Suppressor macrophage treated with lipopolysaccharide for 1 hour (primary cell): ENCODE data around the gene MAPT.
"Not testable (repeated sequence)": the region's sequence is repeated elsewhere in the genome, so short reads cannot be mapped to it uniquely, and the experiment has no call there.

Source experiments
- DNase-seq, 3 donors: peaks; one replicate each; pipeline ENCODE4 v3.0.0-alpha.2; 2020 to 2022

Gene MAPT

DNA sequence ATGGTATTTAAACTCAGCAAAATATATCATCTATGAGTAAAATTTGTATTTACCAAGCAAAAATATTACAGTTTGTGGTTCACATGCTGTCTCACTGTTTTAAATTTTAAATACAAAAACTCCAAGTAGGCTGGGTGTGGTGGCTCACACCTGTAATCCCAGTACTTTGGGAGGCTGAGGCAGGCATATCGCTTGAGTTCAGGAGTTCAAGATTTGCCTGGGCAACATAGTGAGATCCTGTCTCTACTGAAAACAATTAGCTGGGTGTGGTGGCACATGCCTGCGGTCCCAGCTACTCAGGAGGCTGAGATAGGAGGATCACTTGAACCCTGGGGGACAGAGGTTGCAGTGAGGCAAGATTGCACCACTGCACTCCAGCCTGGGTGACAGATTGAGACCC is 37.3 kb downstream of the MAPT start:
- DNase-seq: no peak

- DNase-seq: no peak
These were observed 40.0 kb downstream of the MAPT start for GRCh38 chr17:45934044-45934979.

DNA sequence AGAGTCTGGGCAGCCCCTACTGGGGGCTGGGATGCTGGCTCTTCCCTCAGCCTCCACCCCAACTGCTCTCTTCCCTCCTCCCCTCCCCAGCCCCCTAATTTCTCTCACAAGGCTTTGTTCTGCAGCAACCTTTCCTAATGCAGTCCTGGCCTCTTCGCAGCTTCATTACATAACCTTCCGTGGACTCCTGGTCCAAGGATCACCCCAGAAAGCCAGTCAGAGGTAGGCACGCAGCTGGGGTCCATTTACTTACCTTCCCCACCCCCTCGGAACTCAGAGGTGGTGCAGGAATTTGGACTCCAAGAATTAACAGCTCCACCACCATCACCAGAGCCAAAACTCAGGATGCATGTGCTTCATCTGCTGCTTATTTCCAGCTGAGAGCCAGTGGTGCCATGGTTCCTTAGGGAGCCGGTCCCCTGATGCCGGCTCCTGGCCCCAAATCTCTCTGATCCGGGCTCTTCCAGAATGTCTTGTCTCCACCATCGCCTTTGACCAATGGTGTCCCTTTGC is 40.9 kb downstream of the MAPT start:
- DNase-seq: no peak

- DNase-seq: no peak
These were observed 41.6 kb downstream of the MAPT start for GRCh38 chr17:45935710-45936509.

DNA sequence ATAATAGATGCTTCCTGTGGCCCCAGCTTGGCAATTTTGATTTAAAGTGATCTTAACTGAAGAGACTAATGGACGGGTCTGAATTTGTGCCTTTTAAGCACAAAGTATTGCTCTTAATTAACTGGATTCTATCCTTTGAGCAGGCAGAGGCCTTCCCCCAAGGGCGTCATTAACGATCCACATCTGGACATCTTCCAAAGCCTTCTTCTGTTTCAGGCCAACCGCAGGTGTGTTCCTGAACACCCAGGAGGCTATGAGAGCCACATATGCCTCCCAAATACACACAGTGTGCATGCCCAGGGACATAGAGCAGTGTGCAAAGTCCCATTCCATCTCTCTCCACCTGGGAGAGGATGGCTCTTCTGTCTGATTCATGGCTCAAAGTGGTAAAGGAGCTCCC is 42.3 kb downstream of the MAPT start:
- DNase-seq: no peak

GRCh38 chr17:45937186-45937585 is 42.8 kb downstream of the MAPT start:
- DNase-seq: not testable (repeated sequence)

DNA sequence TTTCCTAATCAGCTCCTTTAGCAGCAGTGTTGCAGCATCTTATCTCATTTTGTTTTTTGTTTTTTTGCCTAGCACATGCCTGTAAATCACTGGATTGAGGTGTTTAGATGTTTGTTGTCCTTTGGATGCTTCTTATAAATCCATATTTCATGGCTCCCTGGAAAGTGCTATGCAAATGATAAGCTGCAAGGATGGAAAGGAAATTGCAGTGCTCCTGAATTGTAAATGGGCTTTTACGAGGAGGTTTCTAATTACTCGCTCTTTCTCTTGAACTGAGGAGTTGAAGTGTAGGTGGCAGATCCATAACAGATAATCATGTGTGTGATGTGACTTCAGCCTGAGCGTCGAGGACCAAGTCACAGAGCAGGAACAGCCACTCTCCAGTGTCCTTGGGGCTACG is 45.0 kb downstream of the MAPT start:
- DNase-seq: no peak

GRCh38 chr17:45940293-45940692 is 45.9 kb downstream of the MAPT start:
- no peak for DNase-seq

- no peak for DNase-seq
These were observed 46.5 kb downstream of the MAPT start for GRCh38 chr17:45940826-45941225.

GRCh38 chr17:45941395-45941794 is 47.0 kb downstream of the MAPT start:
- no peak for DNase-seq

DNA sequence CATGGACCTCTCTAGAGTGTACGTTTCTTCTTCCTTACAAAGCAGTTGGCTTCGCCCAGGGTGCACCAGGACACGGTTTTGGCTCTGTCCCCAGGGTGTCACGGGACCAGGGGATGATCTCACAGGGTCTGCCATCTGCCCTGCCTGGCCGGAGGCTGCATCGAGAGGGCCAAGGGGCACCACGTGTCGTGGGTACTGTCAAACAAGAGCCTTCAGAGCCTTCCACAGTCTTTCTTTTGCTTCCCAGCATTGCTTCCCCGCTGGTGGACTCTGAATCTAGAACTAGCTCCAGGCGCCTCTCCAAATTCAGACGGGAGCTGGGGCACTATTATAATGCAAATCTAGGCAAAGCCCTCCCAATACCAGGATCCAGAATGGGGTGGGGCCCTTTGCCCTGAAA is 47.9 kb downstream of the MAPT start:
- DNase-seq: no peak

DNA sequence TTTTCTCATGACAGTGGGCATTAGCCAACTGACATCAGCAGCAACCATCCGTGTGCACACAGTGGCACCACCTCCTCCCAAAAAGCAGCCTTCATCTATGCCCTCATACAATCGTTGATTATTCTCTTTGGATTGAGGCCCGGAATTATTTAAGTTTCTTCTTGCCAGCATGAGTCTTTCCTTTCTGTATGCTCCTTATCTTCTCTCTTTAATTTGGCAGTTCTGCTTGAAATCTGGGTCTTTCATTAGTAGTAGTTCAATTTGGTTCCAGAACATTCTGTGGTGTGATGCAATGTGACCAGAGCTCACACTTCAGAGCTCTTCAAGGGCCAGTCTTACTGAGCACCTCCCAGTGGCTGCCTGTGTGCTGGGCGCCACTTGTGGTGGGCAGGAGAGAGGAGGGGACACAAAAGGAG is 52.5 kb downstream of the MAPT start:
- DNase-seq: no peak

- no peak for DNase-seq
These were observed 54.1 kb downstream of the MAPT start for GRCh38 chr17:45948498-45948880.

DNA sequence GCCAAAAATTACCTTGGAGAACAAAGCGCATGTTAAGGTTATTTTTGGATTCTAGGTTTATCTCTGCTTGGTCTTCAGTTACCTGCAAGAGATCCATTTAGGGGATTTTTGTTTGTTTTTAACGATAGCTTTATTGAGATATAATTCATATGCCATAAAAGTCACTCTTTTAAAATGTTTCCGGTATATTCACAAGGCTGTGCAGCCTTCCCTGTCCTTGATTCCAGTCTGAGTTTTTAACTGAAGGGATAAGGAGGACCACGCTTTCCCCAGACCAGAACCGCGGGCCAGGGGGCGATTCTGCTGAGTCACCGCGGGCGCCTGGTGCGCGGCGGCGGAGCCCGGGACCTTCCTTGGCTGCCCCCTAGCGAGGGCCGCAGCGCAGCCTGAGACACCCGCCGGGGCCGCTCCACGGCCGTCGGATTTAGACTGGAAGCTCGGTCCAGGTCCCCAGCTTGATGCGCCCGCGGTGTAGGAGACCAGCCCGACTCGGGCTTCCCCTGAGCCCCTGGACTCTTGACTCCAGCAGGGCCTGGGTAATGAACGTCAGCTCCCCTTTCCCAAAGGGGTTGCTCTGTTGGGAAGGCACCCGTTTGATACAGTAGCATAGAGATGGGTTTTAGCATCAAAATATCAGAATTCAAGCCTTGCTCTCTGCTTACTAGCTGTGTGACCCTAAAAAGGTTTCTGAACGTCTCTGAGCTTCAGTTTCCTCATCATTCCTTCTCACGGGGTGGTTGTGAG is 54.7 kb downstream of the MAPT start:
- peak; percentile 73 to 92 (median 86) for DNase-seq

DNA sequence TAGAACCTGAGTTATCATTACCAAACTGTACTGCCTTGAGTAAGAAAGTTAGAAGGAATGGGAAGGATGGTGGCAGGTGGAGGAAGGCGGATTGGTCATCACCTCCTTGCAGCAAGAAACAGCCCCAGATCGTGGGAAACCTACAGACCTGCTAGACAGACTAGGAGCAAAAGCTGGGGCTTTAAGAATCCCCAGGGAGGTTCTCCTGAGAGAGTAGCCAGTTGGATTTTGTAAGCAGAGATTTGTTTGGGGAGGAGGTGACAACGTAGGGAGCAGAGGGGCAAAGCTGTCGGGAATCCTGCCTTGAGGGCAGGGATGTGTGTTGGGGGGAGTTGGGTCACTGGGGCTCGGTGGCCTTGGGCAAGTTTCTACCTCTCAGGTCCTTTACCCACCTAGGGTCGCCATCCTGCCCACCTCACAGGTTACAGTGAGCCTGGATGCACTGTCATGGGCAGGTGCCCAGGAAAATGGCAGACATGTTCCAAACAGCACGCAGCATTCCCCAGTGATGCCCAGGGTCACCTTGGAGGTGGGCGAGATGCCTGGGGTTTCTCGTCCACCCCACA is 55.5 kb downstream of the MAPT start:
- no peak for DNase-seq

GRCh38 chr17:45950888-45951287 is 56.5 kb downstream of the MAPT start:
- DNase-seq: no peak

DNA sequence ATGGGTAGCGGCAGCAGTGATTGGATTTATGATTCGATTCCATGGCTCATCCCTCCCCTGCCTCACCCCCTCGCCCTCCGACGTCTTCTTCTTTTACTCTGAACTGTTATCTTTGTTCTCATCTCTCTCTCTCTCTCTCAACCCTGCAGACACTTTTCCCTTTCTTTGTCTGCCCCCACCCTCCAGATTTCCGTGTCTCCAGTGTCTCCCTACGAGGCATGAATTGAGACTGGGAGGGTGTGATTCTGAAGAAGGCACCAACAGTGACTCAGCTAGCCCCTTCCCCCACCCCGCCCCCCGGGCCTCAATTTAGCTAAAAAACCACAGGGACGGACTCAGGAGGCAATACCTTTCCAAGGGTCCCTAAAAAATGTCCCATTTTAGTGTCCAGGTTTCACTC is 57.0 kb downstream of the MAPT start:
- no peak for DNase-seq

GRCh38 chr17:45951941-45952340 is 57.6 kb downstream of the MAPT start:
- no peak for DNase-seq

- DNase-seq: no peak
These were observed 58.5 kb downstream of the MAPT start for GRCh38 chr17:45952814-45953320.

DNA sequence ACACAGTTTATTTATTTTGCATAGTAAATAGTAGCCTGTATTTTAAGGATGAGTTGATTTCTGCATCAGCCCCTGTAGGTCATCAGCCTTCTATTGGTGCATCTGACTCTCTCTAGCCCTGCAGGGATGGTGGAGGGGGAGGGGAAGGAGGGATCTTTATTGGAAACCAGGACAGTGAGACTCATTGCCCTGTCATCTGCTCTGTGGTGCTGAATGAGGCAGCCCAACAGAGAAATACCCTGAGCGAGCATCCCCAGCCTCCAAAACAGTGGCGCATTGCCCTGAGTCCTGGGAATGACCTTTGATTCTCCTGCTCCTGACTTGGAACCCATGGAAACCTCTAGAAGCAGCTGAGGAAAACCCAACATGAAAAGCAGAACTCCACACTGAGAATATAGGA is 59.2 kb downstream of the MAPT start:
- no peak for DNase-seq

GRCh38 chr17:45954914-45955313 is 60.6 kb downstream of the MAPT start:
- DNase-seq: no peak

DNA sequence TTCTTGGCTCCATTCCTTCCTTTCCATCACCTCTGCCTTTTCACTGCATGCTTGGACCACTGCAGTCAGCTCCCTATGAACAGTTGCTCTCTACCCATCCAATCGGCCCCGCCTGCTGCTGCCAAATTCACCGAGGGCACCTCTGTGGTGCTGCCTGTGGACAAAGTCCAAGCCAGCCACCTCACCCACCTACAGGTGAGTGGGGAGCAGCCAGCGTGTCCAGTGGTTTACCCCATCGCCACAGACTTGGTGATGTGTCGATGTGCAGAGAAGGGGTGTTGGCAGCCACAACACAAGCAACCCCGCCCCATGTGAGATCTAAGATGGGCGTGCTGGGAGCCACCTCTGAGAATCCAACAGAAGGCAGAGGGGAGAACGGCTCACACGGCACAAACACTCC is 61.0 kb downstream of the MAPT start:
- no peak for DNase-seq

DNA sequence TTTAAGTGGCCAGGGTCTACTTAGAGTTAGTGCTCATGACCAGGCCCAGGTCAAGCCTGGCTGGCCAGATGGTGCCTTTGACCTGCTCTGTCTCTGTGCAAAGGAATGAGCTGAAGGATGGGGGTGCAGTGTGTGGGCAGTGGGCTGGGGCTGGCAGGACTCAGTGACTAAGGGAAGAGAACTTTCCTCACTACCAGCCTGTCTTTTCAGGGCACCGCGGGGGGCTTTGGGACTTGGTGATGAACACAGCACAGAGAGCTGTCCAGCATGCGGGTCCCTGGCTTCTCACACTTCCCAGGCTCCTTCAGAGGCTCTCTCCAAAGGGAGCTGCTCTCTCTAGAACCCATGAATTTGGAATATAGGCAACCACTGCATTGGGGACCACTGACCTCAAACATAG is 61.7 kb downstream of the MAPT start:
- no peak for DNase-seq
